ENCODE results near the gene TPGS1. TPM values are rescaled to one million over a fixed set of nuclear protein-coding genes. Genes with fewer than 3 reads are reported as not detected.

Gene TPGS1
- total and polyA plus RNA-seq, 2 donors from 2014 or later = 17.9 to 23.1 TPM

GRCh38 chr19:485583-486236 lies 21.6 kb upstream of the TPGS1 start:
- FAIRE-seq (no peak), DNase-seq (peak in 2 of 5 donors; percentile 51 to 65)
- H3K27ac ChIP-seq (ENCODE audit: low read depth in 2 of 2, low read length in 2 of 2) = no peak overlapping the region
- TF ChIP-seq CTCF (IDR thresholded peaks at IDR 0.05; ENCODE audit: borderline replicate concordance, extremely low read depth, insufficient read depth) = no peak
- H3K9ac ChIP-seq (ENCODE audit: low read length in 3 of 3) = no peak overlapping the region
- H3K4me3 ChIP-seq (ENCODE audit: low read length in 3 of 3) = no peak overlapping the region
- no peaks in the 10 kb centered on the region for H3K36me3 ChIP-seq (ENCODE audit: control insufficient read depth in 2 of 3, insufficient read depth in 3 of 3, low read length in 3 of 3)
- H3K9me3 ChIP-seq (ENCODE audit: control insufficient read depth in 2 of 3, insufficient read depth in 1 of 3, low read length in 3 of 3) = no peaks in the 10 kb centered on the region
- intact Hi-C loops (cut with DNase I) = no loop called here
- H3K27me3 ChIP-seq (ENCODE audit: control insufficient read depth, insufficient read depth, low read length) = no peaks in the 10 kb centered on the region
- peaks cover 0 to 5% (median 3%) of the 10 kb centered on the region in 3 donors for H3K4me1 ChIP-seq (ENCODE audit: control insufficient read depth in 2 of 3, insufficient read depth in 2 of 3, low read depth in 1 of 3, low read length in 3 of 3)

DNA sequence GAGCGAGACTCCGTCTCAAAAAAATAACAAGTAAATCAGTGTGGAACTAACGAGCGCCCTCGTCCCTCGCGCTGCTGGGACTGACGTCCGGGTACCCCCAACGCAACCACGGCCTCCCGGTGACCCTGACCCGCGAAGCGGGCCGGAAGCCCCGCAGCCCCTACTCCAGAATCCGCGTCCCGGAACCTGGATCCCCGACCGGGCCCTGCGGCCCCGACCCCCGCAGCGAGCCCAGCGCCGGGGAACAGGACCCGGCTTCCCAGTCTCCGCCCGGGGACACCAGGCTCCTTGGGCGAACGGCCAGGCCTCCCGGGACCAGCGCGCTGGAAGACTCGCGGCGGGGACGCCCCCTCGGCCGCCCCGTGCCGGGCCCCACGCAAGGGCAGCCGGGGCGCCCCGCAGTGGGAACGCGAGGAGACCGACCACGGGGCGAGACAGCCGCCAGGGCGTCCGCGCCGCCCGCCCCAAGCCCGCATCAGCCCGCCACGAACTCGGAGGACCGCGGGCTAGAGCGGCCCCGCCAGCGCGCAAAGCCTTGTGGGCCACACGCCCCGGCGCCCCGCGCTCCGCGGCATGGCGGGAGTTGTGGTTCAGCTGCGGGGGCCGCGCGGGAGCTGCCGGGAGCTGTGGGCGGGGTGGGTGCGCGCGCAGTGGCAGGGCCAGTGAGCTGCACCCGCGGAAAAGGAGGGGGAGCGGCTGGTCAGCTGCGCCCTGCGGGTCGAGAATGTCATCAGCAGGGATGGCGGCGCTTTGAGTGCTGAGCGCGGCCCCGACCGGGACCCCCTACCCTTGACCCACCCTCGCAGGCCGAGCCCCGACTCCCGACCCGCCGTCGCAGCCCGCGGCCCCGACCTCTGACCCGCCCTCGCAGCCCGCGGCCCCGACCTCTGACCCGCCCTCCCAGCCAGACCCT lies 18.5 kb upstream of the TPGS1 start:
- FAIRE-seq (no peak), DNase-seq (peak; percentile 95 to 99 (median 98))
- peak overlapping the region in 2 of 3 donors; percentile 73 to 87 for H3K9ac ChIP-seq (ENCODE audit: low read length in 3 of 3)
- peaks cover 0 to 5% (median 3%) of the 10 kb centered on the region in 3 donors for H3K4me1 ChIP-seq (ENCODE audit: control insufficient read depth in 2 of 3, insufficient read depth in 2 of 3, low read depth in 1 of 3, low read length in 3 of 3)
- no peaks in the 10 kb centered on the region for H3K36me3 ChIP-seq (ENCODE audit: control insufficient read depth in 2 of 3, insufficient read depth in 3 of 3, low read length in 3 of 3)
- no peaks in the 10 kb centered on the region for H3K27me3 ChIP-seq (ENCODE audit: control insufficient read depth, insufficient read depth, low read length)
- H3K27ac ChIP-seq (ENCODE audit: low read depth in 2 of 2, low read length in 2 of 2) = peak overlapping the region; percentile 80 to 83
- peak overlapping the region; percentile 39 to 68 (median 64) for H3K4me3 ChIP-seq (ENCODE audit: low read length in 3 of 3)
- intact Hi-C loops (cut with DNase I) = no loop called here
- H3K9me3 ChIP-seq (ENCODE audit: control insufficient read depth in 2 of 3, insufficient read depth in 1 of 3, low read length in 3 of 3) = no peaks in the 10 kb centered on the region
- TF ChIP-seq CTCF (IDR thresholded peaks at IDR 0.05; ENCODE audit: borderline replicate concordance, extremely low read depth, insufficient read depth) = no peak

GRCh38 chr19:489418-490196 lies 17.7 kb upstream of the TPGS1 start:
- Histone ChIP-seq H3K4me1 (ENCODE audit: control insufficient read depth in 2 of 3, insufficient read depth in 2 of 3, low read depth in 1 of 3, low read length in 3 of 3) (peaks cover 0 to 5% (median 3%) of the 10 kb centered on the region in 3 donors), H3K9ac (ENCODE audit: low read length in 3 of 3) (peak overlapping the region in 1 of 3 donors; percentile 24), H3K4me3 (ENCODE audit: low read length in 3 of 3) (peak overlapping the region in 2 of 3 donors; percentile 60 to 68), H3K36me3 (ENCODE audit: control insufficient read depth in 2 of 3, insufficient read depth in 3 of 3, low read length in 3 of 3) (no peaks in the 10 kb centered on the region), H3K9me3 (ENCODE audit: control insufficient read depth in 2 of 3, insufficient read depth in 1 of 3, low read length in 3 of 3) (no peaks in the 10 kb centered on the region), H3K27ac (ENCODE audit: low read depth in 2 of 2, low read length in 2 of 2) (peak overlapping the region; percentile 63 to 80), H3K27me3 (ENCODE audit: control insufficient read depth, insufficient read depth, low read length) (no peaks in the 10 kb centered on the region)
- intact Hi-C loops (cut with DNase I) = no loop called here
- DNase-seq (peak in 2 of 5 donors; percentile 28 to 47), FAIRE-seq (no peak)
- TF ChIP-seq CTCF (IDR thresholded peaks at IDR 0.05; ENCODE audit: borderline replicate concordance, extremely low read depth, insufficient read depth) = no peak

Data from kidney (tissue), 14 donors.